Astrocyte (in vitro differentiated cells and primary cell): ENCODE measurements around the gene MYBBP1A.

ENCODE experiments used
- EZH2 ChIP-seq: IDR thresholded peaks from 2 replicates; pipeline ENCODE4 v1.6.1; 2012; ENCODE audit warnings: mild to moderate bottlenecking, low read length, inconsistent platforms; ENCODE audit not compliant: insufficient read depth
- TF ChIP-seq, protein P1 (sequence below): IDR thresholded peaks from 2 replicates; pipeline ENCODE4 v1.5.1; 2011; ENCODE audit warnings: low read depth, mild to moderate bottlenecking, inconsistent platforms, low read length, moderate library complexity; ENCODE audit not compliant: insufficient read depth

- TF ChIP-seq, protein P1, sequence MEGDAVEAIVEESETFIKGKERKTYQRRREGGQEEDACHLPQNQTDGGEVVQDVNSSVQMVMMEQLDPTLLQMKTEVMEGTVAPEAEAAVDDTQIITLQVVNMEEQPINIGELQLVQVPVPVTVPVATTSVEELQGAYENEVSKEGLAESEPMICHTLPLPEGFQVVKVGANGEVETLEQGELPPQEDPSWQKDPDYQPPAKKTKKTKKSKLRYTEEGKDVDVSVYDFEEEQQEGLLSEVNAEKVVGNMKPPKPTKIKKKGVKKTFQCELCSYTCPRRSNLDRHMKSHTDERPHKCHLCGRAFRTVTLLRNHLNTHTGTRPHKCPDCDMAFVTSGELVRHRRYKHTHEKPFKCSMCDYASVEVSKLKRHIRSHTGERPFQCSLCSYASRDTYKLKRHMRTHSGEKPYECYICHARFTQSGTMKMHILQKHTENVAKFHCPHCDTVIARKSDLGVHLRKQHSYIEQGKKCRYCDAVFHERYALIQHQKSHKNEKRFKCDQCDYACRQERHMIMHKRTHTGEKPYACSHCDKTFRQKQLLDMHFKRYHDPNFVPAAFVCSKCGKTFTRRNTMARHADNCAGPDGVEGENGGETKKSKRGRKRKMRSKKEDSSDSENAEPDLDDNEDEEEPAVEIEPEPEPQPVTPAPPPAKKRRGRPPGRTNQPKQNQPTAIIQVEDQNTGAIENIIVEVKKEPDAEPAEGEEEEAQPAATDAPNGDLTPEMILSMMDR, result no peak
- peak; percentile 33 for TF ChIP-seq EZH2
Measured at GRCh38 chr17:4584917-4585637, 29.9 kb upstream of the MYBBP1A start.
